ENCODE results near the gene ANKRD55. TPM values are rescaled to one million over a fixed set of nuclear protein-coding genes. Genes with fewer than 3 reads are reported as not detected.
"Not testable (repeated sequence)": the region's sequence is repeated elsewhere in the genome, so short reads cannot be mapped to it uniquely, and the experiment has no call there.

Gene ANKRD55
- not detected for total RNA-seq
- long read RNA-seq, result 0 reads

- DNase-seq (ENCODE audit: low spot score), result no peak
These were observed at the start of gene ANKRD55 for GRCh38 chr5:56233230-56233629. Gene ANKRD55 (minus strand): TSS chr5:56233330. CDS start chr5:56232913, 417 bp downstream.

GRCh38 chr5:56282216-56282615, 49.1 kb upstream of the ANKRD55 start:
- no peak for DNase-seq (ENCODE audit: low spot score)

GRCh38 chr5:56281489-56282165, 48.5 kb upstream of the ANKRD55 start:
- DNase-seq (ENCODE audit: low spot score), result no peak

GRCh38 chr5:56279979-56280378, 46.8 kb upstream of the ANKRD55 start:
- DNase-seq (ENCODE audit: low spot score), result no peak

- no peak for DNase-seq (ENCODE audit: low spot score)
These were observed 46.2 kb upstream of the ANKRD55 start for GRCh38 chr5:56279291-56279690.

GRCh38 chr5:56278335-56278753, 45.2 kb upstream of the ANKRD55 start:
- DNase-seq (ENCODE audit: low spot score), result no peak

- no peak for DNase-seq (ENCODE audit: low spot score)
These were observed 44.4 kb upstream of the ANKRD55 start for GRCh38 chr5:56277573-56277972.

GRCh38 chr5:56273376-56273955, 40.3 kb upstream of the ANKRD55 start:
- DNase-seq (ENCODE audit: low spot score), result no peak

GRCh38 chr5:56272765-56273164, 39.6 kb upstream of the ANKRD55 start:
- DNase-seq (ENCODE audit: low spot score), result no peak

- no peak for DNase-seq (ENCODE audit: low spot score)
These were observed 37.6 kb upstream of the ANKRD55 start for GRCh38 chr5:56270568-56271392.

- DNase-seq (ENCODE audit: low spot score), result no peak
These were observed 36.9 kb upstream of the ANKRD55 start for GRCh38 chr5:56270058-56270457.

GRCh38 chr5:56269216-56269927, 36.2 kb upstream of the ANKRD55 start:
- DNase-seq (ENCODE audit: low spot score), result no peak

GRCh38 chr5:56268707-56269106, 35.6 kb upstream of the ANKRD55 start:
- DNase-seq (ENCODE audit: low spot score), result not testable (repeated sequence)

- no peak for DNase-seq (ENCODE audit: low spot score)
These were observed 34.7 kb upstream of the ANKRD55 start for GRCh38 chr5:56267856-56268255.

GRCh38 chr5:56264417-56265025, 31.4 kb upstream of the ANKRD55 start:
- no peak for DNase-seq (ENCODE audit: low spot score)

- no peak for DNase-seq (ENCODE audit: low spot score)
These were observed 29.1 kb upstream of the ANKRD55 start for GRCh38 chr5:56262279-56262678.

- no peak for DNase-seq (ENCODE audit: low spot score)
These were observed 25.9 kb upstream of the ANKRD55 start for GRCh38 chr5:56259002-56259511.

- DNase-seq (ENCODE audit: low spot score), result not testable (repeated sequence)
These were observed 24.8 kb upstream of the ANKRD55 start for GRCh38 chr5:56257763-56258529.

GRCh38 chr5:56257010-56257409, 23.9 kb upstream of the ANKRD55 start:
- no peak for DNase-seq (ENCODE audit: low spot score)

- no peak for DNase-seq (ENCODE audit: low spot score)
These were observed 22.4 kb upstream of the ANKRD55 start for GRCh38 chr5:56255502-56255901.

Data from mesenteric fat pad (tissue), 1 donor.